Omental fat pad (tissue), 4 donors: Measurements from ENCODE around the gene OR6C68. TPM values are rescaled to one million over a fixed set of nuclear protein-coding genes. Genes with fewer than 3 reads are reported as not detected.

ENCODE experiments used
- ATAC-seq: fragments of 150-250 bp; one replicate; pipeline ENCODE4 v1.9.1; 2016; ENCODE audit warnings: mild to moderate bottlenecking, moderate library complexity; ENCODE audit not compliant: low FRiP score
- DNase-seq: peaks from one replicate; pipeline ENCODE4 v3.0.0-alpha.2; 2019; ENCODE audit warnings: low spot score
- CTCF ChIP-seq, 3 donors: fragments of 450-650 bp; IDR thresholded peaks; one replicate each; pipeline ENCODE4 v1.5.1; 2016 to 2017; ENCODE audit warnings: antibody characterized with exemption in 3 of 3, mild to moderate bottlenecking in 3 of 3, moderate library complexity in 2 of 3
- total RNA-seq, 4 donors: library from RNA; depleted of rRNA; stranded (reverse); fragments of >200 nt; gene quantifications; one replicate each; pipeline ENCODE4 v1.1.0, GENCODE V29; 2016

The OR6C68 gene
- total RNA-seq, 4 donors from 2014 or later = not detected

GRCh38 chr12:55515696-55516095, 23.5 kb downstream of the OR6C68 start:
- no peak for ATAC-seq
- TF ChIP-seq CTCF (IDR thresholded peaks at IDR 0.05) = no peak
- DNase-seq = no peak

- no peak for TF ChIP-seq CTCF (IDR thresholded peaks at IDR 0.05)
- DNase-seq = no peak
- no peak for ATAC-seq
Observed at GRCh38 chr12:55516391-55516790, 24.2 kb downstream of the OR6C68 start.

Other genes with a start within 250 kb of the OR6C68 start
- not detected for gene OR6C74, start 247.8 kb upstream of the OR6C68 start, total RNA-seq
- not detected for gene OR6C6, start 195.8 kb upstream of the OR6C68 start, total RNA-seq
- not detected for gene OR6C1, start 178.0 kb upstream of the OR6C68 start, total RNA-seq
- not detected for gene OR6C3, start 161.6 kb upstream of the OR6C68 start, total RNA-seq
- not detected for gene OR6C75, start 129.4 kb upstream of the OR6C68 start, total RNA-seq
- gene OR6C65, start 91.8 kb upstream of the OR6C68 start, total RNA-seq = not detected
- gene OR6C76, start 66.1 kb upstream of the OR6C68 start, total RNA-seq = not detected
- not detected for gene OR6C2, start 48.3 kb upstream of the OR6C68 start, total RNA-seq
- not detected for gene OR6C70, start 22.2 kb upstream of the OR6C68 start, total RNA-seq
- gene OR6C4, start 57.2 kb downstream of the OR6C68 start, total RNA-seq = not detected
- gene OR2AP1, start 80.1 kb downstream of the OR6C68 start, total RNA-seq = not detected
- not detected for gene OR10P1, start 144.5 kb downstream of the OR6C68 start, total RNA-seq
- gene ITGA7, start 215.5 kb downstream of the OR6C68 start, total RNA-seq = 100 to 1,000 TPM; 101 to 207 (median 156) TPM
- gene BLOC1S1, start 223.7 kb downstream of the OR6C68 start, total RNA-seq = 100 to 1,000 TPM; 168 to 247 (median 213) TPM
- 100 to 1,000 TPM in 2 of 4 donors, 10 to 100 TPM in 2; 77.4 to 119 (median 100) TPM for gene RDH5, start 228.0 kb downstream of the OR6C68 start, total RNA-seq
- 1,000 to 10,000 TPM in 2 of 4 donors, 100 to 1,000 TPM in 2; 736 to 1,401 (median 892) TPM for gene CD63, start 236.6 kb downstream of the OR6C68 start, total RNA-seq